Adrenal gland (tissue), 5 donors: ENCODE results near the gene TEX22.

Experiments
- POLR2A ChIP-seq, 2 donors: fragments of 450-650 bp; IDR thresholded peaks; one replicate each; pipeline ENCODE4 v1.6.1; 2017; ENCODE audit warnings: antibody characterized with exemption in 2 of 2, mild to moderate bottlenecking in 2 of 2, moderate library complexity in 1 of 2
- TF ChIP-seq, protein P1 (sequence below), 6 experiments: fragments of 450-650 bp in 4 of 6; fragments of 200-600 bp in 2 of 6; sonication (generic) in 1 of 6; IDR thresholded peaks; 1 replicate in 5 of 6; 2 replicates in 1 of 6; pipeline versions ENCODE4 v1.5.1 to v1.8.0; 2016 to 2021; ENCODE audit warnings: antibody characterized with exemption in 6 of 6, mild to moderate bottlenecking in 2 of 6, moderate library complexity in 1 of 6
- donor health status: DM: no; HTN: no; CAD: no.

DNA sequence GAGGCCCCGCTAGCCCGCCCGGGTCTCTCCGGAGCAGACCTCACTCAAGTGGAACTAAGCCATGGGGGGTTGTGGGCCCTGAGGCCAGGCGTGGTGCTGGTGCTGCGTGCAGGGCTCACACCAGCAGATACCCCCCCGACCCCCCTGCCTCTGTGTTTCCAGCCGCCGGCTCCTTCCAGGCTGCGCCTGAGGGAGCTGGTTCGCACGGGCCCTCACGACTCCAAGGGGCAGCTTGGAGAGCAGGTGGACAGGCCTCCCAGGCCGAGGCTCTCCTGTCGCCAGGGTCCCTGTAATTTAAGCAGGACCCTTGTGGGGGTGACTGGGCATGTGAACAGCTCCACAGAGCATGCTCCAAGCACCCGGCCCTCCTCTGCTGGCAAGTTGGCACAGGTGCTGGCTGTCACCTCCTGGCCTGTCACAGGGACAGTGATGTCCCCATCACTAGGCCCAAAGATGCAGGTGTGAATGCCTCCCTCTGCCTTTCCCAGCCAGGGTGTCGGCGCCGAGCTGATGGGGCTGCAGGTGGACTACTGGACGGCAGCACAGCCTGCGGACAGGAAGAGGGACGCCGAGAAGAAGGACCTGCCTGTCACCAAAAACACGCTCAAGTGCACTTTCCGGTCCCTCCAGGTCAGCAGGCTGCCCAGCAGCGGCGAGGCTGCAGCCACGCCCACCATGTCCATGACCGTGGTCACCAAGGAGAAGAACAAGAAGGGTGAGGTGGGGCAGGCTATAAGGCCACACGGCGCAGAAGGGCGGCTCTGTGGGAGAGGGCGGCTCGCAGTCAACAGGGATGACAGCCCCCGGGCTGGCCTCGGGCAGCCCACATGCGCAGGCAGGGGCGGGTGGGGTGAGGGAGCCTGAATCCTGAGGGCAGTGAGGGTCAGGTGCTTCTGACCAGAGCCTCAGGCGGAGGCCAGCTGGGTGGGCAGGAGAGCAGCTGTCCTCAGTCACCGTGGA lies 5.9 kb upstream of the TEX22 start:
- no peak for TF ChIP-seq POLR2A (IDR thresholded peaks at IDR 0.05)
- TF ChIP-seq, protein P1, sequence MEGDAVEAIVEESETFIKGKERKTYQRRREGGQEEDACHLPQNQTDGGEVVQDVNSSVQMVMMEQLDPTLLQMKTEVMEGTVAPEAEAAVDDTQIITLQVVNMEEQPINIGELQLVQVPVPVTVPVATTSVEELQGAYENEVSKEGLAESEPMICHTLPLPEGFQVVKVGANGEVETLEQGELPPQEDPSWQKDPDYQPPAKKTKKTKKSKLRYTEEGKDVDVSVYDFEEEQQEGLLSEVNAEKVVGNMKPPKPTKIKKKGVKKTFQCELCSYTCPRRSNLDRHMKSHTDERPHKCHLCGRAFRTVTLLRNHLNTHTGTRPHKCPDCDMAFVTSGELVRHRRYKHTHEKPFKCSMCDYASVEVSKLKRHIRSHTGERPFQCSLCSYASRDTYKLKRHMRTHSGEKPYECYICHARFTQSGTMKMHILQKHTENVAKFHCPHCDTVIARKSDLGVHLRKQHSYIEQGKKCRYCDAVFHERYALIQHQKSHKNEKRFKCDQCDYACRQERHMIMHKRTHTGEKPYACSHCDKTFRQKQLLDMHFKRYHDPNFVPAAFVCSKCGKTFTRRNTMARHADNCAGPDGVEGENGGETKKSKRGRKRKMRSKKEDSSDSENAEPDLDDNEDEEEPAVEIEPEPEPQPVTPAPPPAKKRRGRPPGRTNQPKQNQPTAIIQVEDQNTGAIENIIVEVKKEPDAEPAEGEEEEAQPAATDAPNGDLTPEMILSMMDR (IDR thresholded peaks at IDR 0.05): no peak
